Measurements from ENCODE around the gene DIAPH1.

The DIAPH1 gene

DNA sequence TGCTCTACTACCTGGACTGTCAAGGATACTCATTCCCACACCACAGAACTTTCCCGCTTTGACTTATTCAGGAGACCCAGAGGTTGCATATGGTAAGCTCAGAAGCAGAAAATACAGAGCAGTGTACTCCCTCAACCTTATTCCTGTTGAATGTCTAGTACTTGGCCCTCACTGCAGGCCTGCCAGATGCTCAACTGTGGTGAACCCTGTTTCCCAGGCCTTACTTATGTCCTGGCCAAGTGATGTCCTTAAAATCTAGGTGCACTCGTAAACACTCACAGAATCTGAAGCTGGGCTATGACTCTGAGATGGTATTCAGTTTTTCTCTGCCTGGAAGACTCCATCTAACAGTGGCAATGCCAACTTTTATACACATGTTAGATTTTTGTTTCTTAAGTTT is 21.0 kb downstream of the DIAPH1 start:
- Mint-ChIP-seq H3K27ac (no peak overlapping the region), H3K9me3 (no peaks in the 10 kb centered on the region), H3K36me3 (ENCODE audit: low read depth) (peaks cover 13% of the 10 kb centered on the region), H3K4me1 (no peaks in the 10 kb centered on the region), H3K4me3 (no peak overlapping the region), H3K27me3 (ENCODE audit: low read depth, poor library complexity) (no peaks in the 10 kb centered on the region)
- TF ChIP-seq CTCF (IDR thresholded peaks at IDR 0.05), result no peak
- no peak for DNase-seq

DNA sequence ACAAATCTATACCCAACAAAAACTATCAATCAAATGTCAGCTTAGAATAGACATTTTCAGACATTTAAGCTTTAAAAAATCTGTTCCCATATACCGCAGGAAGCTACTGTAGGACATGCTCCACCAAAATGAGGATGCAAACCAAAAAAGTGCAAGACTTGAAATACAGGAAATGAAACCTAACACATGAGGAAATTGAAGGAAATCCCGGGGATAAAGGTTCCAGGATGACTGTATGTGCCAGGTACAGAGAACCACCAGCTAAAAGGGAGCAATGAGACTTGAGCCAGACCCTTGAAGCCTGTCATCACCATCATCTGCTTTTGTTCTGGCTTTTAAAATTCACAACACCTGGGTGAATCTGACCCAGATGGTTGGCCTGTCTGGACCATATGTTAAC is 21.4 kb downstream of the DIAPH1 start:
- H3K27me3 Mint-ChIP-seq (ENCODE audit: low read depth, poor library complexity), result no peaks in the 10 kb centered on the region
- no peak for DNase-seq
- TF ChIP-seq CTCF (IDR thresholded peaks at IDR 0.05), result no peak
- H3K27ac Mint-ChIP-seq, result no peak overlapping the region
- H3K4me3 Mint-ChIP-seq, result no peak overlapping the region
- H3K4me1 Mint-ChIP-seq, result no peaks in the 10 kb centered on the region
- H3K36me3 Mint-ChIP-seq (ENCODE audit: low read depth), result peaks cover 13% of the 10 kb centered on the region
- no peaks in the 10 kb centered on the region for H3K9me3 Mint-ChIP-seq

GRCh38 chr5:141596867-141597266 is 21.9 kb downstream of the DIAPH1 start:
- no peak for TF ChIP-seq CTCF (IDR thresholded peaks at IDR 0.05)
- Mint-ChIP-seq H3K4me3 (no peak overlapping the region), H3K27me3 (ENCODE audit: low read depth, poor library complexity) (no peaks in the 10 kb centered on the region), H3K9me3 (no peaks in the 10 kb centered on the region), H3K27ac (no peak overlapping the region), H3K36me3 (ENCODE audit: low read depth) (peaks cover 13% of the 10 kb centered on the region), H3K4me1 (no peaks in the 10 kb centered on the region)
- DNase-seq, result no peak

DNA sequence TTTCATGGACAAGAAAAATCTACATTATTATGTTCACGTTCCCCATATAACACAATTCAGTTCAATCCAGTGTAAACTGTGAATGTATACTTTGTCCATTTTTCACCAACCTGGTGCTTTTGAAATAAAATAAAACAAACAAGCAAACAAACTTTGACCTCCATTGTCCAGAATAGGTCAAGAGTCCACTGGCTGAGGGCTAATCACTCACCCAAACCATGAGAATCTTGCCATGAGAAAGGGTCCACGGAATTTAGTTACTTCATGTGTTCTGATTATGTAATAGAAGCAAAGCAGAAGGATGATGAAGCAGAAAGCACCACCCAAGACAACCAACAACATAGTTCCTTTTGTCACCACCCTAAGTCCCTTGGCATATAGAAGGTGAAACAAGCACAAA is 28.7 kb downstream of the DIAPH1 start:
- H3K4me3 Mint-ChIP-seq, result no peak overlapping the region
- no peaks in the 10 kb centered on the region for H3K9me3 Mint-ChIP-seq
- H3K4me1 Mint-ChIP-seq, result no peaks in the 10 kb centered on the region
- H3K36me3 Mint-ChIP-seq (ENCODE audit: low read depth), result peaks cover 12% of the 10 kb centered on the region
- H3K27ac Mint-ChIP-seq, result no peak overlapping the region
- DNase-seq, result no peak
- H3K27me3 Mint-ChIP-seq (ENCODE audit: low read depth, poor library complexity), result no peaks in the 10 kb centered on the region
- no peak for TF ChIP-seq CTCF (IDR thresholded peaks at IDR 0.05)

DNA sequence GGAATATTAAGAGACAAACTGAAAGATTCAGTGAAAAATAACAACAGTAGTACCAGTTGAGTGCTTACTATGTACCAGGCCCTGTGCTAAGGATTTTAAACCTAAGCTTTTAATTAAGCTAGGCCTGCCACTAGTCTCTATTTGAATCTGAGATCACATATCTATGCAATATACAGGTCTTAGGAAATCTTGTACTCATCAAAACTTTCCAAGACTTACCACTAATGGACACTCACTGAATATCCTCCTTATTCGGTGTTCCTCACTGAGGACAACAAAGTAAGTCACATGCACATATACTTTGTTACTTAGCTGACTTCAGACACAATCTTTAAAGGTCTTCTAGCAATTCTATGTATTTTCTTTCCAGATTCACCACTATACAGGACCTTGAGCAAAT is 32.6 kb downstream of the DIAPH1 start:
- H3K36me3 Mint-ChIP-seq (ENCODE audit: low read depth), result peaks cover 41% of the 10 kb centered on the region
- TF ChIP-seq CTCF (IDR thresholded peaks at IDR 0.05), result no peak
- H3K27ac Mint-ChIP-seq, result no peak overlapping the region
- no peak for DNase-seq
- no peaks in the 10 kb centered on the region for H3K9me3 Mint-ChIP-seq
- H3K27me3 Mint-ChIP-seq (ENCODE audit: low read depth, poor library complexity), result no peaks in the 10 kb centered on the region
- no peaks in the 10 kb centered on the region for H3K4me1 Mint-ChIP-seq
- H3K4me3 Mint-ChIP-seq, result no peak overlapping the region

DNA sequence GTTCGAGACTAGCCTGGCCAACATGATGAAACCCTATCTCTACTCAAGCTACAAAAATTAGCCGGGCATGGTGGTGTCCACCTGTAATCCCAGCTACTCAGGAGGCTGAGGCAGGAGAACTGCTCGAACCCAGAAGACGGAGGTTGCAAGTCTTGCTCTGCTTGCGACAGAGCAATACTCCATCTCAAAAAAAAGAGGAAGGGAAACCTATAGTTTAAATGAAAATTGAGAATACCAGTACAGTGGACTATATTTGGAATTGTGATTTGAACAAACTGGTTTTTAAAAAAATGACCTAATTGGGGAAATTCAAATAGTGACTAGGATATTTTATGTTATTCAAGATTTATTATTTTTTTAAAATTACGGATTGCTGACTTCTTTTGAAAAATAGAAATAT is 33.2 kb downstream of the DIAPH1 start:
- Mint-ChIP-seq H3K27me3 (ENCODE audit: low read depth, poor library complexity) (no peaks in the 10 kb centered on the region), H3K9me3 (no peaks in the 10 kb centered on the region), H3K4me3 (no peak overlapping the region), H3K4me1 (no peaks in the 10 kb centered on the region), H3K27ac (no peak overlapping the region), H3K36me3 (ENCODE audit: low read depth) (peaks cover 48% of the 10 kb centered on the region)
- no peak for DNase-seq
- no peak for TF ChIP-seq CTCF (IDR thresholded peaks at IDR 0.05)

All from nephron progenitor cell (in vitro differentiated cells).